GM12891 (cell line): ENCODE data around the gene FAM25G.
"Not testable (repeated sequence)": the region's sequence is repeated elsewhere in the genome, so short reads cannot be mapped to it uniquely, and the experiment has no call there.

ENCODE experiments used
- PAX5 ChIP-seq: IDR thresholded peaks from 2 replicates; pipeline ENCODE4 v1.6.1; 2011; ENCODE audit warnings: low read length, moderate library complexity, mild to moderate bottlenecking; ENCODE audit not compliant: insufficient read depth, severe bottlenecking
- POLR2A ChIP-seq: IDR thresholded peaks from 2 replicates; pipeline ENCODE4 v1.6.1; 2011; ENCODE audit warnings: low read depth, low read length, control low read depth
- POU2F2 ChIP-seq: IDR thresholded peaks from 2 replicates; pipeline ENCODE4 v1.6.1; 2011; ENCODE audit warnings: low read depth, mild to moderate bottlenecking, control low read depth, low read length, moderate library complexity
- SPI1 ChIP-seq: IDR thresholded peaks from 2 replicates; pipeline ENCODE4 v1.6.1; 2011; ENCODE audit warnings: low read depth, low read length, control low read depth

- not testable (repeated sequence) for TF ChIP-seq PAX5, POLR2A, POU2F2, SPI1
These were observed 9.1 kb downstream of the FAM25G start for GRCh38 chr10:47482367-47482766.
